Mammary epithelial cell (primary cell): ENCODE measurements around the gene CLEC4A.
"Not testable (repeated sequence)": the region's sequence is repeated elsewhere in the genome, so short reads cannot be mapped to it uniquely, and the experiment has no call there.

ENCODE experiments used
- CTCF ChIP-seq, 2 donors: IDR thresholded peaks in 1 of 2; conservative IDR thresholded peaks in 1 of 2; 2 replicates each; pipeline ENCODE4 v1.5.1; 2011 to 2012; ENCODE audit warnings: inconsistent platforms in 2 of 2, low read length in 2 of 2, mild to moderate bottlenecking in 2 of 2, control low read depth in 1 of 2, low read depth in 1 of 2; ENCODE audit not compliant: insufficient read depth in 1 of 2; ENCODE audit errors: extremely low read depth in 1 of 2
- EZH2 ChIP-seq: IDR thresholded peaks from 2 replicates; pipeline ENCODE4 v1.6.1; 2012; ENCODE audit warnings: low read length, inconsistent platforms, borderline replicate concordance

GRCh38 chr12:8182923-8183322 lies 59.5 kb downstream of the CLEC4A start:
- TF ChIP-seq CTCF (conservative IDR thresholded peaks at IDR 0.05 in 1 of 2, IDR thresholded peaks at IDR 0.05 in 1 of 2; ENCODE audit: extremely low read depth in 1 of 2, insufficient read depth in 1 of 2, low read depth in 1 of 2, low read length in 2 of 2); EZH2: not testable (repeated sequence)
